ENCODE results near the gene SMG5. TPM values are rescaled to one million over a fixed set of nuclear protein-coding genes. Genes with fewer than 3 reads are reported as not detected.

The SMG5 gene
- total RNA-seq, 1 experiment from 2014 or later, result 103 TPM

- Histone ChIP-seq H3K9ac (ENCODE audit: extremely low read depth, insufficient read length, low read length) (no peak overlapping the region), H4K20me1 (ENCODE audit: control insufficient read depth, insufficient read depth, insufficient read length) (no peaks in the 10 kb centered on the region), H3K4me2 (ENCODE audit: insufficient read depth, insufficient read length, low read length) (no peak overlapping the region), H2BK12ac (ENCODE audit: insufficient read length, low read depth, low read length) (no peak overlapping the region), H3K4ac (ENCODE audit: low read depth, low read length) (no peak overlapping the region), H3K18ac (ENCODE audit: insufficient read length, low read depth, low read length) (no peak overlapping the region), H3K79me1 (ENCODE audit: insufficient read depth, low read depth, low read length, poor library complexity, severe bottlenecking) (no peaks in the 10 kb centered on the region), H3T11ph (ENCODE audit: low read length) (no peak overlapping the region), H4K91ac (ENCODE audit: insufficient read length, low read depth, low read length) (no peak overlapping the region), H2BK5ac (ENCODE audit: insufficient read length, low read length) (no peak overlapping the region), H2AK5ac (ENCODE audit: insufficient read length, low read length) (no peak overlapping the region), H3K9me3 (ENCODE audit: control insufficient read depth, low read depth, low read length) (no peaks in the 10 kb centered on the region), H4K8ac (replicated peaks; ENCODE audit: insufficient read length, low read depth, low read length) (no peak overlapping the region), H3K23me2 (ENCODE audit: insufficient read length, low read depth, low read length, poor library complexity, severe bottlenecking) (no peaks in the 10 kb centered on the region), H3K4me1 (ENCODE audit: insufficient read depth, low read length) (no peaks in the 10 kb centered on the region), H2BK15ac (ENCODE audit: low read depth, low read length) (no peak overlapping the region), H3K27me3 (ENCODE audit: insufficient read depth, low read length) (no peaks in the 10 kb centered on the region), H3K27ac (ENCODE audit: insufficient read length, low read depth, low read length) (no peak overlapping the region), H2AFZ (ENCODE audit: low read length) (no peak overlapping the region), H2BK120ac (ENCODE audit: low read depth, low read length, poor library complexity, severe bottlenecking) (no peak overlapping the region), H2BK20ac (ENCODE audit: low read depth, low read length, poor library complexity, severe bottlenecking) (no peak overlapping the region), H4K5ac (ENCODE audit: insufficient read length, low read depth, low read length) (no peak overlapping the region), H3K79me2 (ENCODE audit: insufficient read depth, low read length) (no peaks in the 10 kb centered on the region), H3K56ac (ENCODE audit: insufficient read length, low read depth, low read length) (no peak overlapping the region), H3K14ac (ENCODE audit: insufficient read depth, low read length) (no peak overlapping the region), H3K23ac (ENCODE audit: insufficient read length, low read depth, low read length) (no peak overlapping the region)
- Mint-ChIP-seq H3K4me3 (no peak overlapping the region; a peak in 1 of 5 replicates), H3K9me3 (no peaks in the 10 kb centered on the region), H3K36me3 (ENCODE audit: insufficient read depth in 1 of 3, low read depth in 3 of 3) (peaks cover 66 to 94% (median 78%) of the 10 kb centered on the region in 3 experiments), H3K27me3 (ENCODE audit: low read depth) (no peaks in the 10 kb centered on the region), H3K4me1 (no peaks in the 10 kb centered on the region), H3K27ac (peak overlapping the region in 1 of 3 experiments; percentile 82; a peak in 1 of 7 replicates)
- no CpG with 5 or more reads among the region's 13 CpGs for WGBS (ENCODE audit: extremely low coverage, insufficient read length, low lambda C conversion rate)
- DNase-seq, result no peak
- no peak for TF ChIP-seq CTCF (conservative IDR thresholded peaks at IDR 0.05)
Measured at GRCh38 chr1:156266051-156266450, 16.6 kb downstream of the SMG5 start.
